NB4 (cell line): Measurements from ENCODE around the gene ADAMTS18.

Experiments used
- MYC ChIP-seq: IDR thresholded peaks from 2 replicates; pipeline ENCODE4 v1.6.1; 2011; ENCODE audit warnings: low read depth, low read length
- POLR2A ChIP-seq: IDR thresholded peaks from 2 replicates; pipeline ENCODE4 v1.6.1; 2011; ENCODE audit warnings: mild to moderate bottlenecking; ENCODE audit not compliant: insufficient read length; ENCODE audit errors: extremely low read depth
- TF ChIP-seq, protein P1 (sequence below): IDR thresholded peaks from one replicate; pipeline ENCODE4 v1.5.1; 2012; ENCODE audit warnings: low read depth, low read length
- TF ChIP-seq, protein P2 (sequence below): IDR thresholded peaks from 2 replicates; pipeline ENCODE4 v1.6.1; 2011; ENCODE audit warnings: low read depth, low read length

DNA sequence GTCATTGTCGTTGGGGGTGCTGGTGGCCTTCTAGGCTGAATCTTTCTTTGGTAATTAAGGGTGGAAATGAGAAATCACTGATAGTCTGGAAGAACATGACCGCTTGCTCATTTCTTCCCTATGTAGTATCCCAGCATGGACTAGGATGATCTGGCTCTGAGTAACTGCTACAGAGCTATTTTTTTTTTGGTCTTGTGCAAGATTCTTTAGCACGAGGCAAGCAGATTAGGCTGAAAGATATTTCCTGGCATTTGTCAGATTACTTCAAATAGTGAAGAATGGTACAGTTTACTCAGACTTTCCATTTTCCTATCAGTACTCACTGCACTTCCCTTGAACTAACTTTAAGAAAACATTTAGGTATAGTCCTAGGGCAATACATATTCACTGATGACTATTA, 146.6 kb downstream of the ADAMTS18 start:
- TF ChIP-seq, protein P1, sequence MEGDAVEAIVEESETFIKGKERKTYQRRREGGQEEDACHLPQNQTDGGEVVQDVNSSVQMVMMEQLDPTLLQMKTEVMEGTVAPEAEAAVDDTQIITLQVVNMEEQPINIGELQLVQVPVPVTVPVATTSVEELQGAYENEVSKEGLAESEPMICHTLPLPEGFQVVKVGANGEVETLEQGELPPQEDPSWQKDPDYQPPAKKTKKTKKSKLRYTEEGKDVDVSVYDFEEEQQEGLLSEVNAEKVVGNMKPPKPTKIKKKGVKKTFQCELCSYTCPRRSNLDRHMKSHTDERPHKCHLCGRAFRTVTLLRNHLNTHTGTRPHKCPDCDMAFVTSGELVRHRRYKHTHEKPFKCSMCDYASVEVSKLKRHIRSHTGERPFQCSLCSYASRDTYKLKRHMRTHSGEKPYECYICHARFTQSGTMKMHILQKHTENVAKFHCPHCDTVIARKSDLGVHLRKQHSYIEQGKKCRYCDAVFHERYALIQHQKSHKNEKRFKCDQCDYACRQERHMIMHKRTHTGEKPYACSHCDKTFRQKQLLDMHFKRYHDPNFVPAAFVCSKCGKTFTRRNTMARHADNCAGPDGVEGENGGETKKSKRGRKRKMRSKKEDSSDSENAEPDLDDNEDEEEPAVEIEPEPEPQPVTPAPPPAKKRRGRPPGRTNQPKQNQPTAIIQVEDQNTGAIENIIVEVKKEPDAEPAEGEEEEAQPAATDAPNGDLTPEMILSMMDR, result no peak
- no peak for TF ChIP-seq POLR2A
- TF ChIP-seq MYC, result no peak
- TF ChIP-seq, protein P2, sequence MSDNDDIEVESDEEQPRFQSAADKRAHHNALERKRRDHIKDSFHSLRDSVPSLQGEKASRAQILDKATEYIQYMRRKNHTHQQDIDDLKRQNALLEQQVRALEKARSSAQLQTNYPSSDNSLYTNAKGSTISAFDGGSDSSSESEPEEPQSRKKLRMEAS, result no peak
